SK-N-MC (cell line): ENCODE data around the gene LPCAT2.

Experiments
- DNase-seq: peaks from one replicate; pipeline ENCODE4 v3.0.0-alpha.2; 2011; ENCODE audit warnings: low read depth, low spot score
- H3K27ac ChIP-seq: fragments of 200-600 bp; sonication (generic); 2 replicates; pipeline ENCODE4 v1.5.1; 2016; ENCODE audit warnings: mixed run types
- H3K36me3 ChIP-seq: fragments of 200-600 bp; sonication (generic); 2 replicates; pipeline ENCODE4 v1.6.1; 2017; ENCODE audit warnings: antibody characterized with exemption, low read length, mixed read lengths; ENCODE audit not compliant: insufficient read depth
- H3K4me3 ChIP-seq: fragments of 200-600 bp; sonication (generic); 2 replicates; pipeline ENCODE4 v1.5.1; 2016
- H3K9ac ChIP-seq: fragments of 200-600 bp; sonication (generic); 2 replicates; pipeline ENCODE4 v1.8.0; 2017; ENCODE audit warnings: mixed run types, mixed read lengths; ENCODE audit not compliant: insufficient read length
- H3K9me3 ChIP-seq: fragments of 200-600 bp; sonication (generic); 2 replicates; pipeline ENCODE4 v1.6.1; 2017; ENCODE audit warnings: low read depth, mild to moderate bottlenecking, antibody characterized with exemption, low read length, moderate library complexity, mixed read lengths
- EZH2 ChIP-seq: fragments of 200-600 bp; sonication (generic); IDR thresholded peaks from one replicate; pipeline ENCODE4 v1.6.1; 2017; ENCODE audit warnings: antibody characterized with exemption
- FOXP2 ChIP-seq: optimal IDR thresholded peaks from 2 replicates; pipeline ENCODE3; 2011; ENCODE audit warnings: mild to moderate bottlenecking, moderate library complexity; ENCODE audit not compliant: insufficient read depth; ENCODE audit errors: extremely low read length, control extremely low read depth
- POLR2AphosphoS5 ChIP-seq: IDR thresholded peaks from 2 replicates; pipeline ENCODE4 v1.6.1; 2012; ENCODE audit warnings: mild to moderate bottlenecking, low read depth, low read length, borderline replicate concordance

LPCAT2 gene

GRCh38 chr16:55479430-55480140, 29.3 kb upstream of the LPCAT2 start:
- no peak overlapping the region for H3K27ac ChIP-seq
- no peak for DNase-seq
- H3K9ac ChIP-seq = no peak overlapping the region
- peak overlapping the region; percentile 56 for H3K4me3 ChIP-seq
- H3K9me3 ChIP-seq = no peaks in the 10 kb centered on the region
- no peaks in the 10 kb centered on the region for H3K36me3 ChIP-seq
- TF ChIP-seq POLR2AphosphoS5 = no peak
- TF ChIP-seq EZH2 = no peak
- TF ChIP-seq FOXP2 = no peak

- Histone ChIP-seq H3K4me3 (no peak overlapping the region), H3K36me3 (no peaks in the 10 kb centered on the region), H3K27ac (no peak overlapping the region), H3K9me3 (no peaks in the 10 kb centered on the region), H3K9ac (no peak overlapping the region)
- DNase-seq = no peak
- TF ChIP-seq POLR2AphosphoS5 (no peak), EZH2 (no peak), FOXP2 (no peak)
Observed at GRCh38 chr16:55480228-55480655, 28.6 kb upstream of the LPCAT2 start.

- no peak for TF ChIP-seq EZH2
- no peak for TF ChIP-seq FOXP2
- TF ChIP-seq POLR2AphosphoS5 = no peak
- Histone ChIP-seq H3K4me3 (no peak overlapping the region), H3K36me3 (no peaks in the 10 kb centered on the region), H3K9ac (no peak overlapping the region), H3K27ac (no peak overlapping the region), H3K9me3 (no peaks in the 10 kb centered on the region)
- no peak for DNase-seq
Observed at GRCh38 chr16:55481023-55481422, 27.8 kb upstream of the LPCAT2 start.

DNA sequence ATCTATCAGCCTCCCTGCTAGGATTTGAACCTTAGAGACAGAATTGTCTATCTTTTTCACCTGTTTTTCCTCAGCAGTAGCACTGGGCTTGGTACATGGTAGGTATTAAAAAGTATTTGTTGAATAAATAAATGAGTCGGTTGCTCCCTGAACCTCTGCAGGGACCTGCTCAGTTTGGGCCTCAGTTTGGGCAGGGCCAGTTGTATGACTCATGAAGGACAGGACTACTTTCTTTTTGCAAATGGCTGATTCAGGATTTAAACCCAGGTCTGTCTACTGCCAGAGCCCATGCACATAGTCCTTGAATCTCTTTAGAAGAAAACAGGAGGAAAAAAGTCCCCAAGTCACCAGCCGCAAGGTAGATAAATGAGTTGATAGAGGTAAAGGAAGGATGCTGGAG, 26.8 kb upstream of the LPCAT2 start:
- Histone ChIP-seq H3K9ac (no peak overlapping the region), H3K4me3 (no peak overlapping the region), H3K27ac (no peak overlapping the region), H3K36me3 (no peaks in the 10 kb centered on the region), H3K9me3 (no peaks in the 10 kb centered on the region)
- no peak for DNase-seq
- no peak for TF ChIP-seq FOXP2

DNA sequence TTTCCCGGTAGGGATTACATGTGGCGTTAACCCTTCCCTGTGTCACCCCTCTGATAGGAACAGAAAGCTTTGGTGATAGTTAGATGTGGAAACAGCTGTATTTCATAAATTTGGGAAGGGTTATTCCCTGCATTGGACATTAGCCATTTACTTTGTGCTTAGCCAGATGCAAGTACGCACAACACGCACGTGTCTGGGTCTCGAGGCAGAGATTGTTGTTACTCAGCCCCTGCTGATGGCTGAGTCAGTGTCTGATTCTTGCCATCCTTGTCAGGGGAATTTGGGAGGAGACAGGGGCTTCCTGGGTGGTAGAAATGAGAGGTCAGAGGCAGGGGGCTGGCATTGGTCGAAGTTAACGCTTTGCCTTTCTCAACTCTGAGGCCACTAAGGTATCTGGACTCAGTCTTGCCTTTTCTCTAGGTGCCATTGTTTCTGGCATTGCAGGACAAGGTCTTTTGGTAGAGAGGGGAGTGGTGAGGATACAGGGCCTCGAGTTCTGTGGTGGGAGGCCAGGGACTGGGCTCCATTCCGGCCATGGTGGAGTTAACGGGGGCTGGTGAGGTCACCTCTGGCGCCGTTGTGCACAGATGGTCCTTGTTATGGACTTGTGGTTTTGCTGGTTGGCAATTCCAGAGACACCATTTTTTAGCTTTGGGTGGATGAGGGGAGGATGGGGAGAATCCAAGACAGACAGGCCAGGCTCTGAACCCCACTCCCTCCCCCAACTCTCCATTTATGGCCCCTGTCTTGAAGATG, 21.6 kb upstream of the LPCAT2 start:
- H3K9ac ChIP-seq = no peak overlapping the region
- no peaks in the 10 kb centered on the region for H3K36me3 ChIP-seq
- no peak overlapping the region for H3K4me3 ChIP-seq
- no peak overlapping the region for H3K27ac ChIP-seq
- TF ChIP-seq FOXP2 = no peak
- H3K9me3 ChIP-seq = no peaks in the 10 kb centered on the region
- DNase-seq = no peak

DNA sequence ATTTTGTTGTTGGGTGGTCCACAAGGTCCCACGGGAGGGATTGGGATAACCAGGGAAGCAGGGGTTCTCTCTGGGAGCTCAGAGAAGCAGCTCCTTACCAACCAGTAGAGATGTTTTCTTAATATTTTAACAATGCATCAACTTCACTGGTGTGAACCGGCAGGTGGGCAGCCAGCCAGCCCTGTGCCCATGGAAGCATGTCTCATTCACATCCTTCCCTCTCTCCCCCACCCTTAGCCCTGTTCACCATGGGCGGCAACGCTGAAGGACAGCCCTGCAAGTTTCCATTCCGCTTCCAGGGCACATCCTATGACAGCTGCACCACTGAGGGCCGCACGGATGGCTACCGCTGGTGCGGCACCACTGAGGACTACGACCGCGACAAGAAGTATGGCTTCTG, 20.6 kb upstream of the LPCAT2 start:
- no peaks in the 10 kb centered on the region for H3K9me3 ChIP-seq
- H3K9ac ChIP-seq = no peak overlapping the region
- H3K36me3 ChIP-seq = no peaks in the 10 kb centered on the region
- no peak overlapping the region for H3K4me3 ChIP-seq
- DNase-seq = no peak
- no peak for TF ChIP-seq EZH2
- no peak for TF ChIP-seq POLR2AphosphoS5
- TF ChIP-seq FOXP2 = no peak
- no peak overlapping the region for H3K27ac ChIP-seq

DNA sequence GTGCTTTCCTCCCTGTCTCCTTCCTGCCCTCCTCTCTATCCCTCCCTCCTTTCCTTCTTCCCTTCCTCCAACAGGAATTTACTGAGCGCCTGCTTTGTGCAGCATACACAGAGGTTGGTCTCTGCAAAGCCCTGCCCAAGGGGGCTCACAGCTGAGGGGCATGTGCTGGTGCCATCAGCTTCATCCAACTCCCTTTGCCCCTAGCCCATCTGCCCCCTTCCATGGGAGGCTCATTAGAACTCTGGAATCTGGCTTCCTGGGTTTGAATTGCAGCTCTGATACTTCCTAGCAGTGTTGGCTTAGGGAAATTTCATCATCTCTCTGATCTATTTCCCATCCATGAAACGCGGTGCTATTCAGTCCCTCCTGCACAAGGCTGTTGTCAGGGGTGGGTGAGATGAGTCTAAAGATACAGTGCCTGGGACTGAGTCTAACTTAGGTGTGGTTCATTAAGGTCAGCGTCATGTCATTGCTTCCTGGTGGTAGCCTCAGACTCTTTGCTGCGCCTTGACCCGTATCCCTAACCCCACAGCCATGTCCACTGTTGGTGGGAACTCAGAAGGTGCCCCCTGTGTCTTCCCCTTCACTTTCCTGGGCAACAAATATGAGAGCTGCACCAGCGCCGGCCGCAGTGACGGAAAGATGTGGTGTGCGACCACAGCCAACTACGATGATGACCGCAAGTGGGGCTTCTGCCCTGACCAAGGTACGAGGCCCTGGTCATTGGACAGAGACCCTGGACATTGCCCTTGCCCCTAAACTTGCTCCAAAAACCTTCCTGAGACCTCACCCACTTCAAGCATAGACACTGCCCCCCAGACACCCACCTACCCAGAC, 19.5 kb upstream of the LPCAT2 start:
- no peaks in the 10 kb centered on the region for H3K36me3 ChIP-seq
- no peak overlapping the region for H3K27ac ChIP-seq
- H3K9ac ChIP-seq = no peak overlapping the region
- TF ChIP-seq EZH2 (no peak), POLR2AphosphoS5 (no peak), FOXP2 (no peak)
- DNase-seq = no peak
- H3K4me3 ChIP-seq = no peak overlapping the region
- no peaks in the 10 kb centered on the region for H3K9me3 ChIP-seq

DNA sequence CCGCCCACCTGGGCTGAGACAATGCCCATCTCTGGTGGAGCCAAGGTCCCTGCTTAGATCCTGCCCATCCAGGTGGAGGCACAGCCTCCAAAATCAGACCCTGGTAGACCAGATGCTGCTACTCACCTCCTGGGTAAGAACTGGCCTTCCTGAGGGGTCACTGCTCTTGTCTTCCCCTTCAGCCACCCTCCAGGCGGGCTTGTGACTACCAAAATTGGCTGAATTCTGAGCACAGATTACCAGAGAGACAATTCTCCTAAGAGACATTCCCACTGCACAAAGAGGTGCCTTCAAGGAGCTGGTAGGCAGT, 19.0 kb upstream of the LPCAT2 start:
- Histone ChIP-seq H3K36me3 (no peaks in the 10 kb centered on the region), H3K9me3 (no peaks in the 10 kb centered on the region), H3K27ac (no peak overlapping the region), H3K9ac (no peak overlapping the region), H3K4me3 (no peak overlapping the region)
- no peak for DNase-seq
- no peak for TF ChIP-seq POLR2AphosphoS5
- no peak for TF ChIP-seq EZH2

GRCh38 chr16:55490301-55490700, 18.6 kb upstream of the LPCAT2 start:
- no peaks in the 10 kb centered on the region for H3K9me3 ChIP-seq
- H3K36me3 ChIP-seq = no peaks in the 10 kb centered on the region
- TF ChIP-seq EZH2 (no peak), FOXP2 (no peak), POLR2AphosphoS5 (no peak)
- H3K9ac ChIP-seq = no peak overlapping the region
- DNase-seq = no peak
- H3K4me3 ChIP-seq = no peak overlapping the region
- H3K27ac ChIP-seq = no peak overlapping the region
